SK-MEL-5 (cell line): ENCODE measurements around the gene CTNNA3. TPM values are rescaled to one million over a fixed set of nuclear protein-coding genes. Genes with fewer than 3 reads are reported as not detected.
"Not testable (repeated sequence)": the region's sequence is repeated elsewhere in the genome, so short reads cannot be mapped to it uniquely, and the experiment has no call there.

Experiments
- DNase-seq: peaks from one replicate; pipeline ENCODE4 v3.0.0-alpha.2; 2016; ENCODE audit warnings: low read depth, low spot score
- in situ Hi-C: cut with HindIII; loops from 2 replicates; pipeline ENCODE4 v1.10.0; 2016; ENCODE audit warnings: low sequenced_read_pairs, high pct_unique_total_duplicates, low pct_unique_long_range_greater_than_20kb
- total RNA-seq: library from RNA; depleted of rRNA; stranded (reverse); fragments of >200 nt; shearing (Covaris generic); gene quantifications from 2 replicates; pipeline ENCODE4 v1.2.3, GENCODE V29; 2014

The CTNNA3 gene
- total RNA-seq, 1 experiment from 2014 or later = not detected

GRCh38 chr10:67246066-67246555, 449.9 kb downstream of the CTNNA3 start:
- DNase-seq = no peak
- in situ Hi-C loops = no loop called here

- no peak for DNase-seq
- in situ Hi-C loops = no loop called here
Observed at GRCh38 chr10:67242528-67242927, 453.5 kb downstream of the CTNNA3 start.

GRCh38 chr10:67241451-67241850, 454.5 kb downstream of the CTNNA3 start:
- DNase-seq = no peak
- in situ Hi-C loops = no loop called here

GRCh38 chr10:67239864-67240497, 456.0 kb downstream of the CTNNA3 start:
- DNase-seq = no peak
- in situ Hi-C loops = no loop called here

GRCh38 chr10:67230680-67231500, 465.1 kb downstream of the CTNNA3 start:
- DNase-seq, in situ Hi-C loops: not testable (repeated sequence)

GRCh38 chr10:67225226-67225625, 470.8 kb downstream of the CTNNA3 start:
- in situ Hi-C loops = no loop called here
- no peak for DNase-seq

- in situ Hi-C loops = no loop called here
Observed at GRCh38 chr10:67224553-67224952, 471.4 kb downstream of the CTNNA3 start.

GRCh38 chr10:67222934-67223333, 473.1 kb downstream of the CTNNA3 start:
- in situ Hi-C loops = no loop called here
- no peak for DNase-seq

More at GRCh38 chr10:67224553-67224952, 471.4 kb downstream of the CTNNA3 start:
- DNase-seq = no peak

GRCh38 chr10:67221939-67222494, 474.0 kb downstream of the CTNNA3 start:
- no peak for DNase-seq
- in situ Hi-C loops = no loop called here

- in situ Hi-C loops = no loop called here
- no peak for DNase-seq
Observed at GRCh38 chr10:67211680-67212079, 484.3 kb downstream of the CTNNA3 start.

- DNase-seq, in situ Hi-C loops: not testable (repeated sequence)
Observed at GRCh38 chr10:67207923-67208322, 488.1 kb downstream of the CTNNA3 start.

- no peak for DNase-seq
- in situ Hi-C loops = no loop called here
Observed at GRCh38 chr10:67200913-67201564, 495.0 kb downstream of the CTNNA3 start.

- no peak for DNase-seq
- in situ Hi-C loops = no loop called here
Observed at GRCh38 chr10:67175354-67175753, 520.6 kb downstream of the CTNNA3 start.

GRCh38 chr10:67173787-67174186, 522.2 kb downstream of the CTNNA3 start:
- DNase-seq = no peak
- in situ Hi-C loops = no loop called here

GRCh38 chr10:67171970-67172369, 524.0 kb downstream of the CTNNA3 start:
- no peak for DNase-seq
- in situ Hi-C loops = no loop called here

- in situ Hi-C loops = no loop called here
- no peak for DNase-seq
Observed at GRCh38 chr10:67156239-67156638, 539.8 kb downstream of the CTNNA3 start.

- DNase-seq = no peak
- in situ Hi-C loops = no loop called here
Observed at GRCh38 chr10:67151471-67151870, 544.5 kb downstream of the CTNNA3 start.

- DNase-seq = no peak
- in situ Hi-C loops = no loop called here
Observed at GRCh38 chr10:67144530-67144929, 551.5 kb downstream of the CTNNA3 start.
